T-helper 1 cell treated with Interleukin-12 subunit alpha and Interleukin-12 subunit beta and Interleukin-4 antibody, amounts not matched to agents 30 μg/mL and 1 μg/mL, for 36 hours (primary cell): Measurements from ENCODE around the gene SRGAP2B.
"Not testable (repeated sequence)": the region's sequence is repeated elsewhere in the genome, so short reads cannot be mapped to it uniquely, and the experiment has no call there.

Experiments used
- H3K27ac Mint-ChIP-seq: one replicate; pipeline ENCODE4 v1.8.0; 2021; ENCODE audit warnings: mild to moderate bottlenecking, mixed read lengths
- H3K27me3 Mint-ChIP-seq: one replicate; pipeline ENCODE4 v1.8.0; 2021; ENCODE audit warnings: low read depth, mixed read lengths
- H3K36me3 Mint-ChIP-seq: one replicate; pipeline ENCODE4 v1.8.0; 2021; ENCODE audit warnings: low read depth, mixed read lengths
- H3K4me1 Mint-ChIP-seq: one replicate; pipeline ENCODE4 v1.8.0; 2021; ENCODE audit warnings: low read depth, mixed read lengths
- H3K4me3 Mint-ChIP-seq: one replicate; pipeline ENCODE4 v1.8.0; 2021; ENCODE audit warnings: mild to moderate bottlenecking, moderate library complexity, mixed read lengths
- H3K9me3 Mint-ChIP-seq: one replicate; pipeline ENCODE4 v1.8.0; 2021; ENCODE audit warnings: mixed read lengths

The SRGAP2B gene

DNA sequence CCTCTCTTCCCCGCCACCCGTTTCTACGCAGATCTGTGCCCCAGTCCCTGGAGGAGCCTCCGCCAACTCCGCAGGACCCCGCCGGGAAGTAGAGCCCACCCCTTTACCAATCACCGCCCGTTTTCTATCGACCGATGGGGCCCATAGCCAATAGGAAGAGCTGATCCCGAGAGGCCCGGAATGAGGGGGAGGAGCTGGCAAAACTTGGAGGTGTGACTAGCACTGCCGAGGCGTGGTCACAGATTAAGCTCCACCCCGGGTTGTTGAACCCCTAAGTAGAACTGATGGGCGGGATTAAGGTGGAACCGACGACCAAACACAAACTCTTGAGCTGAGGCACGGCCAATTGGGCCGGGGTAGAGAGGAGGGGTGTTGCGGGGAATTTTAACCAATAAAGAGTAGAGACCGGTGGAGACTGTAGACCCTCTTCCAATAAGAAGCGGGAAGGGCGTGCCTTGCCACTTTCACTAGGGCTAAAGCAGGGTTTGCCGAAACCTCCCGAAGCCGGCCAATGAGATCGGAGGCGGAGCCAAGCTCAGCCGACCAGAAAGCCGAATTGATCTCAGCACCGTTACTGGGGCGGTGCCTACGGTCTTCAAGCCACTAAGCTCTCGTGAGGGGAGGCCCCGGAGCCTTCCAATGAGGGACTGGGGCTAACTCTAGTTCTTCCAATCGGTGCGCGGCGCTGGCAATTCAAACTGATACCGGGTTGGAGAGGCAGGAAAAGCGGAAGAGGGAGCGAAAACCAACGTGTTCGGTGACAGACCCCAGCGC lies at the start of gene SRGAP2B, which contains the start of gene FAM72D:
TSS of gene SRGAP2B (minus strand) at position 45 of the 774 bp plus-strand sequence. CDS start 2,427 bp downstream, outside the sequence.
TSS of gene FAM72D (plus strand) at position 691 of the 774 bp plus-strand sequence. CDS start 874 bp downstream, outside the sequence.
- not testable (repeated sequence) for H3K36me3 Mint-ChIP-seq, H3K9me3 Mint-ChIP-seq, H3K27ac Mint-ChIP-seq, H3K4me1 Mint-ChIP-seq, H3K27me3 Mint-ChIP-seq
- H3K4me3 Mint-ChIP-seq = peak within 1 kb of the TSS; percentile 40

DNA sequence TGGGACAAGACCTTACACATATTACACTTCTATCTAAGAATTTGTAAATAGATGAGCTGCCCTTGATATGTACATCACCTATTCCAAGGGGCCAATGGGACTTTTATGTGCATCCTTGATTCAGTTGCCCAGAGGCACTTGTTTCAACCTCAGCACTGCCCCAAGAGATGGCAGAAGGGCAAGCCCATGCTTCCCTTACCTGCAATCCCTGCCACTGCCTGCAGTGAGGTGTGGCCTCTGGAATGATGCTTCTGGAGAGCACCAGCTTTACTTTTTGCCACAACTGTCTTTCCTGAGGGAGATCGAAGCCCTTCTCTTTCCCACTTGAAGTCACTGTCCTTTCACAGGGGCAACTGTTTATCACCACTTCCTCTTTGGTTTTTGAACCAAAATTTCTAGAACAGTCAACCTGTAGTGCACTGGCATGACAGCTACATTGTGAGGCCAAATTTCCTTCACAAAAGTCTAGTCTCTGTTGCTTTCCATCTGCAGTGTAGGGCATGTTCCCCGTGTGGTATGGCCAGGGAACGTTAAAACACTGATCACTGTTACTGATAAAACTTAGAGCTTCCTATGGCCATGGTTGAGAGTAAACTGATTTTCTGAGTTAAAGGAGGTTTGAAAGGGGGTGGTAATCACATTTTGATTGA lies 49.3 kb upstream of the SRGAP2B start:
- H3K27me3 Mint-ChIP-seq, H3K27ac Mint-ChIP-seq, H3K9me3 Mint-ChIP-seq, H3K36me3 Mint-ChIP-seq, H3K4me1 Mint-ChIP-seq, H3K4me3 Mint-ChIP-seq: not testable (repeated sequence)

DNA sequence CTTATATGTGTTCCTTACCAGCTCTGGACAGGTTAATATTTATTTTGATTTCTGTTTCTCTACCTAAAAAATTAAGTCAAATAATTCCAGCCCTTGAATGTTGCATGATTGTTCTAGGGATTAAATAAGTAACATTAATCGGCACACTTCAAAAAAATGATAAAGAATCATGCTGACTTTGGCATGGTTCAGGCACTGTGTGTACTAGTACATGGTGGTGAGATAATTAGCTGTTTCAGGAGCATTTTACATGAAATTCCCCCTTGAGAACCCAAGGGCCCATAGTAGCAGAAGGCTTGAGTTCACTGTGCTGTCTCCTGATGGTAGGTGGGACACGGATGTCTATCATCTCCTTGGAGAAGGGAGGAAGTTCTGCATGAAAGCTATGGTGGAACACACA lies 45.4 kb upstream of the SRGAP2B start:
- H3K36me3 Mint-ChIP-seq, H3K4me1 Mint-ChIP-seq, H3K27me3 Mint-ChIP-seq: not testable (repeated sequence)

DNA sequence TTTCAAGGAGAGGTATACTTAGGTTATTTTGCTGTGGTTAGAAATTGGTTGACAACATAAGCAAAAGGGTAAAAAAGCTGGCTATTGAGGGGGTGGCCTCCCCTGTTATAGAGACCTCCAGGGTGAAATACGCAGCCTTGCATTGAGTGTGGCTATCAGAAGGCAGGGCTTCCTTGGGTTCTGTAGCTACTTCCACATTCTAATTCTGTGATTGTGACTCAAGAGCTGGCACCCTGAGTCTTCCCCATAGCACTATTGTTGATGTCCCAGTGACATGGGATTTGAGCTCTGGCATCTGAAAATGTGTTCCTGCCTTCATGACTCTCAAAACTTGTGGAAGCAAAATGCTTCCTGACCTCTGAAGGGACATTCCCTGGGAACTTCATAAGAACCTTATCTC lies 39.3 kb upstream of the SRGAP2B start:
- not testable (repeated sequence) for H3K4me3 Mint-ChIP-seq, H3K4me1 Mint-ChIP-seq, H3K27me3 Mint-ChIP-seq, H3K36me3 Mint-ChIP-seq, H3K9me3 Mint-ChIP-seq, H3K27ac Mint-ChIP-seq

More for the DNA sequence above, 45.4 kb upstream of the SRGAP2B start:
- not testable (repeated sequence) for H3K4me3 Mint-ChIP-seq, H3K27ac Mint-ChIP-seq, H3K9me3 Mint-ChIP-seq

DNA sequence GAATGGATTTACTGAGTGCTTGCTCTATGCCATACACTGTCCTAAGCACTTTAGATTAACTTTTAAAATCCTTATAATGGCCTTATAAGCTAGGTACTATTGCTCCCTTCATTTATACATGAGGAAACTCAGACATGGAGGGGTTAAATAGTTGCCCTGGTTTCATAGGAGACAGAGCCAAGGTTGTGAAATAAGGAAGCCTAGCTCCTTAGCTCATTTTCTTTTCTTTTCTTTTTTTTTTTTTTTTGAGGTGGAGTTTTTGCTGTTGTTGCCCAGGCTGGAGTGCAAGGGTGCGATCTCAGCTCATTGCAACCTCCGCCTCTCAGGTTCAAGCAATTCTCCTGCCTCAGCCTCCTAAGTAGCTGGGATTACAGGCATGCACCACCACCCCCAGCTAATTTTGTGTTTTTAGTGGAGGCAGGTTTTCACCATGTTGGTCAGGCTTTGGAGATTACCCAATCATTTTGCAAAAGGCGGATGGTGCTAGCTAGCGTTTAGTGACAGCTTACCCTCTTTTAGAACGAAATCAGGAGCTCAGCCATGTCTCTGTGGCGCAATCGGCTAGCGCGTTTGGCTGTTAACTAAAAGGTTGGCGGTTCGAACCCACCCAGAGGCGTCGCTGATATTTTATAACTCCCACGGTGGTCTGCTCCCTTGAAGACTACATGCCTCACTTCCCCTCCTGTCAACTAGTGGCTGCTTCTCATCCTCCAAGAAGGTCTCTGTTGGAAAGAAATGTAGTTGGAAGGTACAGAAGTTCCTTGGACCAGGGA lies 33.8 kb upstream of the SRGAP2B start:
- H3K27ac Mint-ChIP-seq, H3K4me1 Mint-ChIP-seq, H3K27me3 Mint-ChIP-seq, H3K4me3 Mint-ChIP-seq, H3K9me3 Mint-ChIP-seq, H3K36me3 Mint-ChIP-seq: not testable (repeated sequence)

DNA sequence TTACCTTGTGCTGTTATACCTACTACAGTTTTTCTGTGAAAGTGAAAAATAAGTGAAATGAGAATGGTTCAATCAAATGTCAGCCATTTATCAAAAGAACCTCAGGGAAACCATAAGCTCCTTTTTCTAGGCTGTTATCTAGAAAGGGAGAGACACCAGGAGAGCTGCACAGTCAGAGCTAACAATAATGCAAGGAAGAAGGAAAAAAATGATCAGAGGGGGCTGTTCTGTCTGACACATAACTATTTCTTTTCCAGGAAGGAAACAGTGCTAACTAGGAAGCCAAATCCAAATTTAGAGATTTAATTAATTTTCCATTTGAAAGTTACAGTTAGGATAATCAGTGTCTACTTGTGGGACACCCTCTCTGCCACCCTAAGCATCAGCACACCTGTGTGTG lies 32.0 kb upstream of the SRGAP2B start:
- not testable (repeated sequence) for H3K27me3 Mint-ChIP-seq, H3K4me1 Mint-ChIP-seq, H3K27ac Mint-ChIP-seq, H3K4me3 Mint-ChIP-seq, H3K9me3 Mint-ChIP-seq, H3K36me3 Mint-ChIP-seq

DNA sequence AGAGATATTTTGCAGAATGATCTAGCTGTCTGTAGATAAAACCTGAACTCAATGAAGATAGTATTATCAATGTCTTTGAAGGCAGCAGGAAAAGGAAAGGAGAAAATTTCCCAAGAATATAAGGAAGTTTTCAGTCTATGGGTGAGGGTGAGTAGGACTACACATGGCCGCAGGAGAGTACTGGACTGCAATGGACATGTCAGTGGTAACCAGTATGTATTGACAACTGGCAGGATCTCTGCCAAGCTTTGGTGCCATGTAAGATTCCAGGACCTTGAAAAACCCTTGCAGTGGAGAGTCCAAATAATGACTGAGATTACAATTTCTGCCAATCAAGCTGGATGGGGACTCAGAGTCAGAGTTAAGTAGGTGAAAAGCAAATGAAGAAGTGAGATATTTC lies 30.0 kb upstream of the SRGAP2B start:
- not testable (repeated sequence) for H3K9me3 Mint-ChIP-seq, H3K4me1 Mint-ChIP-seq, H3K4me3 Mint-ChIP-seq, H3K27ac Mint-ChIP-seq, H3K36me3 Mint-ChIP-seq, H3K27me3 Mint-ChIP-seq

DNA sequence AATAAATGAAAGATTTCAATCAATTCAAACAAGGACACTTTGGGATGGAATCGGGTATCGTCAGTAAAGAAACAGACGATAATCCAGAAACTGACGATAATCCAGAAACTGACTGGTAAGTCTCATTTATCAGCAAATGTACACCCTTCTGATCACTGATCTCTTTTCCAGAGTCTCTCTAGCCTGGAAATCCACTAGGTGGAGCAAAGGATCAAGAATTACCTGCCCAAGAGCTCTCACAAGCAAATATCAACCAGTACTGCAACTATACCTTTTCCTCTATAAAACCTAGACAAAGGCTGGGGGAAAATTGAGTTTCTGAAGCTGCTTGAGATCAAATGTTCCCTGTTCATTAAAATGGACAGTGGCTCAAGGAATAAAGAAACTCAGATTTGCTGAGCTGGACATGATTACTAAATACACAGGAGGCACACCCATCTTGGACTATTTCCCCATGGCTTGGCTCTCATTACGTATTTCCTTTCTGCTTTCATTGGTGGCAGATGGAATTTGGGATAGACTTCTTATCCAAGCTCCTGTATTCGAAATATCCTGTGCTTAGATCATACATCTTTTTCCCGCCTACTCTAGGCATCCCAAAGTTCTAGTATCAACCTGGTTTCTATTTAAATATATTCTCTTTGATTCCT lies 29.0 kb upstream of the SRGAP2B start:
- H3K27me3 Mint-ChIP-seq, H3K4me3 Mint-ChIP-seq, H3K9me3 Mint-ChIP-seq, H3K36me3 Mint-ChIP-seq, H3K4me1 Mint-ChIP-seq, H3K27ac Mint-ChIP-seq: not testable (repeated sequence)

DNA sequence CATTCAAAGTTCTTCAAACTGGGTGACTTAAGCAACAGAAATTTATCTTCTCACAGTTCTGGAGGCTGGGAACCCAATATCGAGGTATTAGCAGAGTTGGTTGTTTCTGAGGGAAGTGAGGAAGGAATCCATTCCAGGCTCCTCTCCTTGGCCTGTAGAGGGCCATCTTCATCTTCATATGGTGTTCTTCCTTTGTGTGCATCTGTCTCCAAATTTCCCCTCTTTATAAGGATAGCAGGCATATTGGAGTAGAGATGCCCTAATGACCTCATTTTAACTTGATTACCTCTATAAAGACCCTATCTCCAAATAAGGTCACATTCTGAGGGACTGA lies 27.9 kb upstream of the SRGAP2B start:
- H3K27me3 Mint-ChIP-seq, H3K9me3 Mint-ChIP-seq: not testable (repeated sequence)

DNA sequence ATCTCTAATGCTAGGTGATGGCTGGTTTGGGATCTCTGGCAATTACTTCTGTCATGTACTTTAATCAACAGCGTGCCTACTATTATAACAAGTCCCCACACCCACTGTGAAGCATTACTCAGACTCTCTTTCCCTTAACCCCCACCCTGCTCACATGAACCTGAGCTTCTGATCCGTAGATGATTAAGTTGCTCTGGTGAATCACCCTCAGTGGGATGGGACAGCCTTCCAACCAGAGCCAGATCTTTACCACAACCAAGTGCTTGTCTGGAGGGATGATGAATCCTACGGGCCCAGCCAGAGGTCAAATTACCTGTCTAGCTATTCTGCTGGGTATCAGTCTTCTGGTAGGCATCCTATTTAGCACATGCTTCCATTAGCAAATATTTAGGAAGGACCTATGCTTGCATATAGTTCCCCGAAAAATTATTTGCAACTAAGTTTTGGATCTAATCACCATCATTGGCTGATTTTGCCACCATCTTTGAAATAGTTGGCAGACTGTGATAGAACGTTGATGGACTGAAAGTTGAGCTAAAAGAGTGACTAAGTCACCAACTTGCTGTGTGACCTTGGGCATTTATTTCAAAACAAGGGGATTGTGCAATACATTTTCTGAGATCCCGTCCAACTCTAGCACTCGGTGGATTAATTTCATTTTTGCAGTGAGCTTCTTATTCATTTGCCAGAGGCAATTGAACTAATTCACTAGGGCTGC lies 27.4 kb upstream of the SRGAP2B start:
- H3K36me3 Mint-ChIP-seq, H3K9me3 Mint-ChIP-seq, H3K27me3 Mint-ChIP-seq, H3K4me1 Mint-ChIP-seq, H3K4me3 Mint-ChIP-seq, H3K27ac Mint-ChIP-seq: not testable (repeated sequence)

More for the DNA sequence above, 27.9 kb upstream of the SRGAP2B start:
- not testable (repeated sequence) for H3K4me1 Mint-ChIP-seq, H3K27ac Mint-ChIP-seq, H3K36me3 Mint-ChIP-seq, H3K4me3 Mint-ChIP-seq

DNA sequence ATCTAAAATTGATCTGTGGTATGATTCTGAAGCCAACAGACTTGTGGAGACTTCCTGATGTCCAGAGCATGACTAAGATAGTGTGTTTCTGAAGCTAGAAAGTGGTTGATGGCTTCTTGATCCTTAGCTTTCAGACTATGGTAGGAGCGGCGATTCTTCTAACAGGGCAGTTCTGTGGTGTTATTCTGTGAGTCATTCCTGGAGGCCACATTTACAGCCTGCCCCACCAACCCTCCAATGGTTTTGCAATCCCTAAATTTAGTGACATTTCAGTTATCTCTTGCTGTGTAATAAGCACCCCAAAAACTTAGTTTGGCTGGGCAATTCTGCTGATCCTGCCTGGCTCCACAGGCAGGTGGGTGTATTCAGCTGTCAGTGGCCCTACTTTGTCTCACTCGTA lies 24.7 kb upstream of the SRGAP2B start:
- H3K27ac Mint-ChIP-seq, H3K9me3 Mint-ChIP-seq, H3K27me3 Mint-ChIP-seq, H3K4me3 Mint-ChIP-seq, H3K36me3 Mint-ChIP-seq, H3K4me1 Mint-ChIP-seq: not testable (repeated sequence)

DNA sequence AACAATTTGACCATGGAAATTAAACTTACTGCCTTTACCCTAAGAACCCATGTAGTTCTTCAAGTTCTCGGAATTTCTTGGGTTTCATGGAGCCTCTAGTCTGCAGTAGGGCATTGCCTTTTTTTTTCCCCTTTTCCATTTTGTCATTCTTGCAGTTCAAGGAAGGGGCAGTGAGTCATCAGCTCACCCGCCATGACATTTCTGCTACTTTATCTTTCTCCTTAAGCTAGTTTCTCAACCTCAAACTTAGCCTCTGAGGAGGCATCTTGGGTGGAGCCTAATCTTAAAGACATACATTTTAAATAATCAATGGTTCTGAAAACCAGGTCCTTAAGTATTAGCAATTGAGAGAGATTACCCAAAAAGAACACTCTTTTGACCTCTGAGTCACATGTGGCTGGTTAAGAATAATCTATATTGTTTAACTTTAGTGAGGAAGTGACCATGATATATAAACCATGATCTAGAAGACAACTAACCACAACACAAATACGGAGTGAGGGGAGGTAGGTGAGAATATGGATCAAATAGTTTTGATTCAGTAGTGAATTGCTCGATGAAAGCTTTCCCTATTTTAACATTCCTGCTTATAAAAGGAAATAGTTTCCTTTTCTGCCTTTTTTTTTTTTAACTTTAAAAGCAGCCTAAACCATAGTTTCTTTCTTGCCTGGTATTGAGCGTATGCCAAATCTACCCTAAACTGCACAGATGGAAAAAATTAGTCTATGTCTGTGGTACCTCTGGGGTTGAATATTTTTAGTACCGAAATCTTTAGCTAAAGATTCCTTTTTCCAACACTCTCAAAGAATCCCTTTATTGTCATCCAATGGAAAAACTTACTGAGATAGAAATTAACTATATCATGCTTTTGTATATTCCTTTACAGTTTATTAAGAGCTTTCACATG lies 20.7 kb upstream of the SRGAP2B start:
- H3K36me3 Mint-ChIP-seq, H3K4me1 Mint-ChIP-seq, H3K27ac Mint-ChIP-seq, H3K9me3 Mint-ChIP-seq, H3K4me3 Mint-ChIP-seq, H3K27me3 Mint-ChIP-seq: not testable (repeated sequence)

DNA sequence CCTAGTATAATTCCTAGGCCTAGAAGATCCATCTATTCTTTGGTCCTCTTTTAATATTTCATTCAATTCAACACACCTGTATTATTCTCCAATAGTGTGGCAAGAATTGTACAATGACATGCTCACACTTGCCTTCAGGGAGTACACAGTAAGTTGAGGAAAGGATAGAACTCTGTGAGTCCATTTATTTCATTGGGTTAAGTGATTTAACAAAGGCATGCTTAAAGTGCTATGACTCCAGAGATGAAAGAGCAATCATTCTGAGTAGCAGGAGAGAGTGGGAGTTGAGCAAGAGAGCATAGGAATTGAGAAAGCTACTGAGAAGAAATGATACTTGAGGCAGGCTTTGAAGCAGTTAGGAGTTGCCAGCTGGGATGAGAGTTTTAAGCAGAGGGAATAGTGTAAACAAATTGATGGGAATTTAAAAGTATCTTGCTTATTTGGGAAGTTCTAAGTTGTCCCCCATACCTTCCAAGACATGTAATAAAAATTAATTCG lies 19.5 kb upstream of the SRGAP2B start:
- H3K4me3 Mint-ChIP-seq, H3K27ac Mint-ChIP-seq, H3K9me3 Mint-ChIP-seq, H3K4me1 Mint-ChIP-seq, H3K36me3 Mint-ChIP-seq, H3K27me3 Mint-ChIP-seq: not testable (repeated sequence)
